Activated CD8-positive, alpha-beta memory T cell treated with anti-CD3 and anti-CD28 coated beads for 24 hours (primary cell): Measurements from ENCODE around the gene CXCL5.
"Not testable (repeated sequence)": the region's sequence is repeated elsewhere in the genome, so short reads cannot be mapped to it uniquely, and the experiment has no call there.

Experiments
- DNase-seq: peaks from one replicate; pipeline ENCODE4 v3.0.0-alpha.2; 2020

CXCL5 gene

DNA sequence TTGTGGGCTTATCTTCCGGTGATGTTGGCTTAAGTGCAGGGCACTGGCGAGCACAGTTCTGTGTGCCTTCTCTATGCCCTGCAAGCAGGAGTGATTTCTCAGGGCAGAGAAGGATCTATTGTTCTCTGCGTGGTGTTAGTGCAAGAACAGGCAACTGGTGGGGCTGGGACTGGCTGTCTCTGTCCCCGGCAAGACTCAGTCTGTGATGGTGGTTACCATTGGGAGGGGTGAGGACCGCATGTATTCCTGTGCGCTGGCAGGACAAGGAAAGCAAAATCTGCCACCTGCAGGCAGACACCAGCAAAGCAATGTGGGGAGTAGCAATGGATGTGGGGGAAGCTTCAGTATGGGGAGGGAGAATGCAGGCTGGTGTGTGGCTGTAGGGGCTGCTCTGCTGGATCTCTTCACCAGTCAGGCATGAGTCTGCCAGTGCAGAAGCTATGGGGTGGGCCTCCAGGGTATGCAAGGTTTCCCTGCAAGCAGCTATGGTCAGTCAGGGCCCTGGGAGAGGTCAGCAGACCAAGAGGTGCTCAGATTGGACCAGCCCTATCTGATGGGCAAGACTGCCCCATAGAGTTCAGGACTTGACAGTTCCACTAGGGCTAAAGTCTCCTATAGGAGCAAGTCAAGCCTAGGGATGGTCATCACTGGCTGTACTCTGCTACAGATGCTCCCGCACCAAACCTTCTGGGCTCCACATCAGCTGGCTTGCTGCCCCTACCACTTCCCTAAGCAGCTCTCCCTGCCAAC, 33.4 kb downstream of the CXCL5 start:
- DNase-seq: no peak

GRCh38 chr4:73962724-73963123, 35.8 kb downstream of the CXCL5 start:
- DNase-seq: no peak

DNA sequence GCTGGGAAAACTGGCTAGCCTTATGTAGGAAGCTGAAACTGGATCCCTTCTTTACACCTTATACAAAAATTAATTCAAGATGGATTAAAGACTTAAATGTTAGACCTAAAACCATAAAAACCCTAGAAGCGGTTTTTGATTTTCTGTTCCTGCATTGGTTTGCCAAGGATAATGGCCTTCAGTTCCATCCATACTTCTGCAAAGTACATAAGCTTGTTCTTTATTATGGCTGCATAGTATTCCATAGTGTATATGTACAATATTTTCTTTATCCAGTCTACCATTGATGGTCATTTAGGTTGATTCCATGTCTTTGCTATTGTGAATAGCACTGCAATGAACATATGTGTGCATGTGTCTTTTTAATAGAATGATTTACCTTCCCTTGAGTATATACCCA, 39.4 kb downstream of the CXCL5 start:
- DNase-seq: not testable (repeated sequence)

- DNase-seq: no peak
Observed at GRCh38 chr4:73952352-73952751, 46.1 kb downstream of the CXCL5 start.

GRCh38 chr4:73950376-73950920, 48.0 kb downstream of the CXCL5 start:
- DNase-seq: not testable (repeated sequence)

DNA sequence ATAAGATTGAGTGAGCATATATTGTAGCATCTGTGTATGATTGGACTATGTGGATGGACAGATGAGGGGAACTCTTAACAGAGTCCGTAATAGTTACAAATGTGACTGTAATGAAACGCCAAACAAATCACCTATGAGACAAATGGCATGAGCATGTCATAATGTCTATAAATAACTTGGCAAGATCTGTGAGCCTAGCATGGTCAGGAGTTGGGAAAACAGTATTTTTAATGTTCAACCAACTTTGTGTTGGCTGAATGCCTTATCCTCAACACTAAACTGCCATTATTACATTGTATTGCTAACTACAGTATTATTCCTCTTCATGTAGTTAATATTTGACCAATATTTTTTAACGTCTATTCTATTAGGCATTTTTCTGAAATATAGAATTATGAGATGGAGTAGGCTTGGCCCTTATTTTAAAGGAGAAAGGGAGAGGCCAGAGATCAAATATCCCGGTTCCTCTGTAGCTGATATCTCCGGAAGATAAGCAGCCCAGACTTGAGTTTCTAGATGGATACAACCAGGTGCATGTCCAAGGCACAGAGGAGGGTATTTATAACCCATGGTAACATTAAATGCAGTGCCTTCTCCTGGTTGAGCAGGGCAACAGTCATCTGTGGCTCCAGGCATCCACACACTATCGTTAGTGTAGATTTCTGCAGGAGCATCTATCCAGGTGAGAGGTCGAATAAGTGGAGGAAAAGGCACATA, 49.3 kb downstream of the CXCL5 start:
- no peak for DNase-seq

DNA sequence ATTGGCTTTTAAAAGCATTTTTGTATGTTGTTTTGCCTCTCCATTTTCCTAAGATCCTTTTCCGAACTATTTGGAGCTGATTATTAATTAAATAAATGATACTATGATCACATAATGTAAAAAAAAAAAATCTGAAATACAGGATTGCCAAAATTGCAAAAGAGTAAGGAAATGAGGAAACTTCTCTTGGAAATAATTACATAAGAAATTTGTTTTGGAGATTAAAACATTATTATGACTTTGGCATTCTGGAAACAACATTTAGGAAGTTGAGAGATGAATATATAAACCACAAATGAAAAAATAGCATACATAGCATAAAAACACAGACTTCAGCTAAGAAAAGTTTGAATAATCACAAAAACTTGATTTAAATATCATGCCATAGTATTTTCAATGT, 50.2 kb downstream of the CXCL5 start:
- no peak for DNase-seq

DNA sequence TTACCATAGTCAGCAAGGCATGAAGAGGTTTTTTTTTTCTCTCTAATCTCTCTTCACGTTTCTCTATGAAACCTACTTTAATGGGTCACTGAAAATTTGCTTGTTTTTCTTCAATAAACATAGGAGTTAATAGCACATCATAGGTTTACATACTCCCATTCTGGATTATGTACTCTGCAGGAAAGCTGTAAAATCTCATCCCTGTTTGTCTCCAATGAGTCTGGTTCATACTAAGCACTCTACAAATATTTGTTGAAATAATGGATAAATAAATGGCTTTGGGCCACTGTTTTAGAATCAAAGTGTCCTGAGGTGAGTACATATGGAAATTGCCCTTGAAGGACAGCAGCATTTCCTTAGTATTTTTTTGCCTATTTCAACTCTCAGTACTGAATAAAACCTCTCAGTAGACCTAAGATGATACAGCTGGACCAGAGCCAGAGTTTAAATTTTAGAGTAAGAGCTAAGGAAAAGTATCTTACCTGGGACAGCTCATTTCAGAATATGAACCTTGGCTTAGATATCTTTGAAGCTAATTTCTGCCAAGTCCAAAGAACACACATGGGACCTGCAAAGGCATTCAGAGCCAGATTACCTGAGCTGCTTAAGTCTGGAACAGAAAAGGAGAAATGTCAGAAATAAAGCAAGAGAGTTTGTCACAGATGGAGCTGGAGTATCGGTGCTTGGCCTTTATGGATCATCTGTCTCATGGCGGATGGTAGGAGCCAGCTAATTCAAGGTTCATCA, 51.1 kb downstream of the CXCL5 start:
- no peak for DNase-seq

GRCh38 chr4:73945674-73946449, 52.6 kb downstream of the CXCL5 start:
- no peak for DNase-seq
